HG03342 (cell line): Measurements from ENCODE around the gene ELOA2.
"Not testable (repeated sequence)": the region's sequence is repeated elsewhere in the genome, so short reads cannot be mapped to it uniquely, and the experiment has no call there.

Source experiments
- ATAC-seq: cut with Tn5 transposase; IDR thresholded peaks from one replicate; pipeline ENCODE4 v1.9.1; 2021; ENCODE audit warnings: mild to moderate bottlenecking, moderate library complexity; ENCODE audit not compliant: unreplicated experiment

Gene ELOA2

GRCh38 chr18:47022821-47023220, 12.6 kb downstream of the ELOA2 start:
- not testable (repeated sequence) for ATAC-seq

DNA sequence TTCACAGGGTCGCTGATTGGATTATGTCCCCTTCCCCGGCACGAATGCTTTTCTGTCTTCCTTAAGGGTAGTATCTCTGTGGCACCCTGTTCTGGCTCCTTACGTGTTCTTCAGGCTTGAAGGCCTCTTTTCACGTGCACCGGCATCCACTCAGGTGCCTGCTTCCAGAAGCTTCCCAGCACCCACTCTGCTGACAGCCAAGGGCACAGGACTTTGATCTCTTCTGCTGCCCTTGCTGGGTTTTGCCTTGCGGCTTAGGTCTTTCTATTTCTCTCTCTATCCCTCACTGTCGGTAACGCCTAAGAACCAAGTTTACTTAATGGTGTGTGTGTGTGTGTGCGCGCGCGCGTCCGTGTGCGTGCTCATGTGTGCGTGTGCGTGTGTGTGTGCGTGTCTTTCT, 14.7 kb downstream of the ELOA2 start:
- ATAC-seq, result not testable (repeated sequence)

DNA sequence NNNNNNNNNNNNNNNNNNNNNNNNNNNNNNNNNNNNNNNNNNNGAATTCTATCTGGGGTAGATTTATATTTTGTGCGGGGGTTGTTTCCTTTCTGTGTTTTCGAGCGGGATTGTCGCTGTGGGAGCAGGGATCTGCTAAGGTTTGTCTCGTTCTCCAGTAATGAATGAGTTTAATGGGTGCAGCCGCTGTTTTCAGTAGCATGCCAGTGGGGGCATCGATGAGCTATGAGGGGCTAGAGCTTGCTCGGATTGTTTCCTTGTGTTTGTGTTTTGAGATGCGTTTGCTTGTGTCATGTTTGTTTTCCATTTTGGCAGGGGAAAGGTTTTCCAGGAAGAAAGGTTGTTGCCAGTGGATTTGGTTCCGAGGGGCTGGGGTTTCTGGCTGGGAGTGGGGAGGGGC, 15.6 kb downstream of the ELOA2 start:
- not testable (repeated sequence) for ATAC-seq
